PC-3 (cell line): Measurements from ENCODE around the gene OSBPL6. TPM values are rescaled to one million over a fixed set of nuclear protein-coding genes. Genes with fewer than 3 reads are reported as not detected.
"Not testable (repeated sequence)": the region's sequence is repeated elsewhere in the genome, so short reads cannot be mapped to it uniquely, and the experiment has no call there.

Experiments used
- ATAC-seq: fragments of 200-7000 bp; cut with Tn5 transposase; 2 replicates; pipeline ENCODE4 v1.9.1; 2020; ENCODE audit warnings: mild to moderate bottlenecking, moderate library complexity
- BruUV-seq: library from RNA; stranded (reverse); fragments of 400-500 nt; replicated peaks from 2 replicates; lab custom pipeline; 2021; lab: Mats Ljungman, UMichigan
- CTCF ChIA-PET: fragments of 300-600 bp; sonication (Branson Sonifier 250); formaldehyde crosslinking; loops from one replicate; lab custom pipeline; 2022; ENCODE audit warnings: antibody characterized with exemption; lab: Charles Lee
- POLR2A ChIA-PET: fragments of 300-600 bp; sonication (Branson Sonifier 250); formaldehyde crosslinking; loops from one replicate; lab custom pipeline; 2022; ENCODE audit warnings: antibody characterized with exemption; ENCODE audit not compliant: unreplicated experiment; lab: Charles Lee
- DNase-seq: peaks from one replicate; pipeline ENCODE4 v3.0.0-alpha.2; 2015
- H2AFZ ChIP-seq: fragments of 300-600 bp; sonication (generic); 2 replicates; pipeline ENCODE4 v1.6.0; 2016; ENCODE audit warnings: antibody characterized with exemption, low read length
- H3F3A ChIP-seq: fragments of 300-600 bp; sonication (generic); one replicate; pipeline ENCODE4 v1.6.0; 2017; ENCODE audit warnings: antibody characterized with exemption, low read length, control low read depth, mild to moderate bottlenecking; ENCODE audit not compliant: unreplicated experiment
- H3K27ac ChIP-seq: fragments of 300-600 bp; sonication (generic); 2 replicates; pipeline ENCODE4 v1.5.1; 2016; ENCODE audit warnings: mild to moderate bottlenecking, low read length
- H3K27me3 ChIP-seq: fragments of 300-600 bp; sonication (generic); 2 replicates; pipeline ENCODE4 v1.6.1; 2016; ENCODE audit warnings: low read length, mixed read lengths
- H3K36me3 ChIP-seq: fragments of 300-600 bp; sonication (generic); 2 replicates; pipeline ENCODE4 v1.6.1; 2016; ENCODE audit warnings: low read depth, mixed run types, low read length, mixed read lengths
- H3K4me1 ChIP-seq: fragments of 300-600 bp; sonication (generic); 2 replicates; pipeline ENCODE4 v1.5.1; 2016; ENCODE audit warnings: low read length; ENCODE audit not compliant: insufficient read depth
- H3K4me2 ChIP-seq: fragments of 300-600 bp; sonication (generic); 2 replicates; pipeline ENCODE4 v1.6.0; 2016; ENCODE audit warnings: low read length
- H3K4me3 ChIP-seq: fragments of 300-600 bp; sonication (generic); 2 replicates; pipeline ENCODE4 v1.5.1; 2016; ENCODE audit warnings: mild to moderate bottlenecking, low read length, mixed read lengths
- H3K79me2 ChIP-seq: fragments of 300-600 bp; sonication (generic); 2 replicates; pipeline ENCODE4 v1.6.1; 2017; ENCODE audit warnings: low read length, mixed read lengths
- H3K9ac ChIP-seq: fragments of 300-600 bp; sonication (generic); 2 replicates; pipeline ENCODE4 v1.6.0; 2016; ENCODE audit warnings: mild to moderate bottlenecking, low read length
- H3K9me2 ChIP-seq: fragments of 300-600 bp; sonication (generic); replicated peaks from 2 replicates; pipeline ENCODE4 v1.6.1; 2016; ENCODE audit warnings: mixed run types, low read length, mixed read lengths
- H3K9me3 ChIP-seq: fragments of 300-600 bp; sonication (generic); 2 replicates; pipeline ENCODE4 v1.6.1; 2016; ENCODE audit warnings: low read length, mixed read lengths
- H4K20me1 ChIP-seq: fragments of 300-600 bp; sonication (generic); 2 replicates; pipeline ENCODE4 v1.6.1; 2016; ENCODE audit warnings: low read length, mixed read lengths
- CTCF ChIP-seq: fragments of 300-600 bp; sonication (generic); conservative IDR thresholded peaks from 2 replicates; pipeline ENCODE4 v1.5.1; 2017; ENCODE audit warnings: antibody characterized with exemption, low read depth, mild to moderate bottlenecking, low read length
- EZH2 ChIP-seq: fragments of 300-600 bp; sonication (generic); IDR thresholded peaks from one replicate; pipeline ENCODE4 v1.6.1; 2017; ENCODE audit warnings: antibody characterized with exemption, mild to moderate bottlenecking, low read length; ENCODE audit not compliant: unreplicated experiment
- EZH2phosphoT487 ChIP-seq: fragments of 300-600 bp; sonication (generic); IDR thresholded peaks from 2 replicates; pipeline ENCODE4 v1.6.1; 2018; ENCODE audit warnings: mild to moderate bottlenecking, antibody characterized with exemption, low read length, borderline replicate concordance
- intact Hi-C: fragments of 100-400 bp; cut with micrococcal nuclease; formaldehyde crosslinking; loops from 2 replicates; pipeline ENCODE4 v1.9.0; 2023
- total RNA-seq: library from RNA; depleted of rRNA; stranded (reverse); fragments of >200 nt; gene quantifications from 2 replicates; pipeline ENCODE4 v1.2.3, GENCODE V29; 2014

The OSBPL6 gene
- total RNA-seq, 1 experiment from 2014 or later, result 4.0 TPM

- peak overlapping the region; percentile 57 for H3K9ac ChIP-seq
- POLR2A ChIA-PET, result no interaction called here
- no peaks in the 10 kb centered on the region for H4K20me1 ChIP-seq
- peak overlapping the region; percentile 83 for H3K4me3 ChIP-seq
- no peaks in the 10 kb centered on the region for H3K9me3 ChIP-seq
- intact Hi-C loops, result loop anchor here (1.0 to 2.0 kb wide), 3 partner anchors 62 to 220 kb away; no protein-coding TSS in a partner anchor
- peak overlapping the region; percentile 87 for H3K4me2 ChIP-seq
- CTCF ChIA-PET, result interaction anchor here (0.6 to 0.7 kb wide), 2 partner anchors 55 to 225 kb away, joined by 3 read pairs; no protein-coding TSS in a partner anchor
- peak overlapping the region; percentile 86 for H2AFZ ChIP-seq
- DNase-seq, result peak; percentile 58
- no peak for TF ChIP-seq CTCF
- no peak for TF ChIP-seq EZH2phosphoT487
- TF ChIP-seq EZH2, result no peak
- peak; percentile 39 for ATAC-seq
- no peak overlapping the region for H3K27ac ChIP-seq
- no peaks in the 10 kb centered on the region for H3K36me3 ChIP-seq
- H3K9me2 ChIP-seq, result no peaks in the 10 kb centered on the region
- no peaks in the 10 kb centered on the region for H3F3A ChIP-seq
- no TSS peak for BruUV-seq
- no peaks in the 10 kb centered on the region for H3K27me3 ChIP-seq
- H3K4me1 ChIP-seq, result peaks cover 26% of the 10 kb centered on the region
- peaks cover 19% of the 10 kb centered on the region for H3K79me2 ChIP-seq
Observed at GRCh38 chr2:178194600-178195389, 483 bp downstream of the OSBPL6 start.

GRCh38 chr2:178195390-178196166 lies 1.3 kb downstream of the OSBPL6 start:
- DNase-seq, result no peak

GRCh38 chr2:178197791-178198190 lies 3.5 kb downstream of the OSBPL6 start:
- no peaks in the 10 kb centered on the region for H3K27me3 ChIP-seq
- BruUV-seq, result no TSS peak
- H3K79me2 ChIP-seq, result peaks cover 19% of the 10 kb centered on the region
- POLR2A ChIA-PET, result no interaction called here
- no peak overlapping the region for H3K9ac ChIP-seq
- intact Hi-C loops, result no loop called here
- no peak overlapping the region for H3K27ac ChIP-seq
- TF ChIP-seq EZH2phosphoT487, result no peak
- TF ChIP-seq EZH2, result no peak
- no peak for TF ChIP-seq CTCF
- H3K4me1 ChIP-seq, result peaks cover 19% of the 10 kb centered on the region
- no peak overlapping the region for H3K4me2 ChIP-seq
- CTCF ChIA-PET, result no interaction called here
- no peak overlapping the region for H3K4me3 ChIP-seq
- DNase-seq, result no peak
- no peaks in the 10 kb centered on the region for H4K20me1 ChIP-seq
- ATAC-seq, result no peak
- H3F3A ChIP-seq, result no peaks in the 10 kb centered on the region
- H3K36me3 ChIP-seq, result no peaks in the 10 kb centered on the region
- H2AFZ ChIP-seq, result no peak overlapping the region
- no peaks in the 10 kb centered on the region for H3K9me3 ChIP-seq
- H3K9me2 ChIP-seq, result no peaks in the 10 kb centered on the region

More at GRCh38 chr2:178195390-178196166, 1.3 kb downstream of the OSBPL6 start:
- no peaks in the 10 kb centered on the region for H3K36me3 ChIP-seq
- H2AFZ ChIP-seq, result peak overlapping the region; percentile 86
- ChIA-PET POLR2A (no interaction called here), CTCF (no interaction called here)
- ATAC-seq, result no peak
- TF ChIP-seq EZH2, result no peak
- H3K79me2 ChIP-seq, result peaks cover 19% of the 10 kb centered on the region
- peaks cover 26% of the 10 kb centered on the region for H3K4me1 ChIP-seq
- peak overlapping the region; percentile 57 for H3K9ac ChIP-seq
- no peaks in the 10 kb centered on the region for H3F3A ChIP-seq
- H3K27ac ChIP-seq, result no peak overlapping the region
- intact Hi-C loops, result loop anchor here (1.0 to 2.0 kb wide), 3 partner anchors 63 to 219 kb away; no protein-coding TSS in a partner anchor
- H4K20me1 ChIP-seq, result no peaks in the 10 kb centered on the region
- BruUV-seq, result TSS peak; percentile 45
- H3K4me2 ChIP-seq, result peak overlapping the region; percentile 87
- peak overlapping the region; percentile 83 for H3K4me3 ChIP-seq
- no peaks in the 10 kb centered on the region for H3K9me2 ChIP-seq
- no peaks in the 10 kb centered on the region for H3K27me3 ChIP-seq
- no peaks in the 10 kb centered on the region for H3K9me3 ChIP-seq

- H3K36me3 ChIP-seq, H3K4me2 ChIP-seq, intact Hi-C loops, H3K9me3 ChIP-seq, H3K27ac ChIP-seq, POLR2A ChIA-PET, DNase-seq, H3K27me3 ChIP-seq, H3F3A ChIP-seq, H3K9me2 ChIP-seq, H2AFZ ChIP-seq, H3K4me3 ChIP-seq, H4K20me1 ChIP-seq, H3K9ac ChIP-seq, CTCF ChIA-PET, BruUV-seq, ATAC-seq: not testable (repeated sequence)
- Histone ChIP-seq H3K4me1 (peaks cover 14% of the 10 kb centered on the region), H3K79me2 (peaks cover 19% of the 10 kb centered on the region)
Observed at GRCh38 chr2:178198441-178198840, 4.1 kb downstream of the OSBPL6 start.
